Gastroesophageal sphincter (tissue), 3 donors: Measurements from ENCODE around the gene STK32A.

ENCODE experiments used
- CTCF ChIP-seq, 4 experiments: fragments of 200-600 bp in 2 of 4; fragments of 450-650 bp in 2 of 4; sonication (generic) in 1 of 4; IDR thresholded peaks; one replicate each; pipeline ENCODE4 v1.5.1; 2017 to 2019; ENCODE audit warnings: antibody characterized with exemption in 4 of 4, mild to moderate bottlenecking in 2 of 4, moderate library complexity in 2 of 4
- EP300 ChIP-seq: sonication (generic); formaldehyde crosslinking; IDR thresholded peaks from one replicate; pipeline ENCODE4 v1.6.1; 2017; ENCODE audit warnings: antibody characterized with exemption, mild to moderate bottlenecking
- POLR2A ChIP-seq, 2 donors: fragments of 450-650 bp; IDR thresholded peaks; one replicate each; pipeline ENCODE4 v1.6.1; 2017; ENCODE audit warnings: antibody characterized with exemption in 2 of 2, mild to moderate bottlenecking in 2 of 2, moderate library complexity in 1 of 2
- POLR2AphosphoS5 ChIP-seq: sonication (generic); formaldehyde crosslinking; IDR thresholded peaks from one replicate; pipeline ENCODE4 v1.6.1; 2017; ENCODE audit warnings: antibody characterized with exemption

GRCh38 chr5:147287110-147287509, 52.3 kb downstream of the STK32A start:
- no peak for TF ChIP-seq CTCF (IDR thresholded peaks at IDR 0.05)
- TF ChIP-seq POLR2A (IDR thresholded peaks at IDR 0.05): no peak
- TF ChIP-seq EP300: no peak
- no peak for TF ChIP-seq POLR2AphosphoS5
